Measurements from ENCODE around the gene LSAMP. TPM values are rescaled to one million over a fixed set of nuclear protein-coding genes. Genes with fewer than 3 reads are reported as not detected.

LSAMP gene
- total and polyA plus RNA-seq, 2 of the 4 experiments (the other 2 are of a cell fraction): 7.9 to 8.0 TPM

- Histone ChIP-seq H3K79me1 (ENCODE audit: low read depth in 1 of 2, low read length in 2 of 2) (no peaks in the 10 kb centered on the region), H3K4me1 (ENCODE audit: control insufficient read depth, insufficient read depth, low read length) (no peaks in the 10 kb centered on the region), H4K91ac (ENCODE audit: insufficient read depth, low read depth, low read length) (no peak overlapping the region), H3K27ac (ENCODE audit: insufficient read depth, low read length) (no peak overlapping the region), H4K20me1 (ENCODE audit: insufficient read depth, low read length) (no peaks in the 10 kb centered on the region), H4K8ac (ENCODE audit: low read depth in 2 of 2, low read length in 2 of 2) (no peak overlapping the region), H2AFZ (replicated peaks; ENCODE audit: low read length, poor library complexity) (no peak overlapping the region), H3K4ac (ENCODE audit: low read depth, low read length) (no peak overlapping the region), H4K5ac (ENCODE audit: low read depth, low read length) (no peak overlapping the region), H3K56ac (ENCODE audit: extremely low read depth, insufficient read depth, low read length) (no peak overlapping the region), H3K9me3 (ENCODE audit: control insufficient read depth, insufficient read depth, low read length) (no peaks in the 10 kb centered on the region), H2AK5ac (ENCODE audit: low read depth, low read length) (no peak overlapping the region), H3K23ac (ENCODE audit: low read depth, low read length) (no peak overlapping the region), H3K36me3 (ENCODE audit: control insufficient read depth, insufficient read depth, low read length) (no peaks in the 10 kb centered on the region), H3K9ac (ENCODE audit: low read depth, low read length) (no peak overlapping the region), H2AK9ac (replicated peaks; ENCODE audit: low read depth, low read length, poor library complexity) (no peak overlapping the region), H2BK120ac (ENCODE audit: low read depth, low read length) (no peak overlapping the region), H3K18ac (ENCODE audit: low read depth, low read length) (no peak overlapping the region), H3K14ac (replicated peaks; ENCODE audit: low read depth, low read length) (no peak overlapping the region), H3K27me3 (ENCODE audit: control insufficient read depth, insufficient read depth, low read length) (no peaks in the 10 kb centered on the region), H3K4me2 (ENCODE audit: low read depth, low read length) (no peak overlapping the region), H2BK15ac (ENCODE audit: low read depth, low read length) (no peak overlapping the region), H3K9me1 (ENCODE audit: insufficient read depth, low read length) (no peaks in the 10 kb centered on the region), H2BK20ac (ENCODE audit: low read depth, low read length) (no peak overlapping the region), H3K4me3 (ENCODE audit: insufficient read depth, low read depth, low read length) (no peak overlapping the region), H2BK5ac (ENCODE audit: low read depth, low read length, poor library complexity, severe bottlenecking) (no peak overlapping the region)
- CTCF ChIA-PET: interaction anchor here (0.6 kb wide), 1 partner anchor 28 kb away, joined by 6 read pairs; no protein-coding TSS in a partner anchor
- in situ Hi-C loops (cut with MboI; ENCODE audit: low sequenced_read_pairs) (no loop called here), dilution Hi-C loops (cut with HindIII; ENCODE audit: low sequenced_read_pairs, unreplicated experiment) (no loop called here), intact Hi-C loops (cut with micrococcal nuclease) (no loop called here)
- DNase-seq: peak; percentile 42
- no CpG with 5 or more reads among the region's 2 CpGs for WGBS, 2 experiments (ENCODE audit: extremely low coverage in 2 of 2, insufficient read length in 1 of 2)
- POLR2A ChIA-PET (ENCODE audit: unreplicated experiment): no interaction called here
- BruUV-seq (replicated peaks): no TSS peak
- no peak for TF ChIP-seq FOS (IDR thresholded peaks at IDR 0.05; ENCODE audit: low read depth, low read length)
- no peak for TF ChIP-seq MAFK (IDR thresholded peaks at IDR 0.05; ENCODE audit: low read depth, low read length)
- TF ChIP-seq RFX5 (IDR thresholded peaks at IDR 0.05; ENCODE audit: low read depth, low read length): no peak
- TF ChIP-seq ELK1 (IDR thresholded peaks at IDR 0.05; ENCODE audit: borderline replicate concordance, low read depth, low read length): no peak
- TF ChIP-seq USF2 (IDR thresholded peaks at IDR 0.05; ENCODE audit: low read depth, low read length): no peak
- TF ChIP-seq RCOR1 (IDR thresholded peaks at IDR 0.05; ENCODE audit: insufficient replicate concordance, low read length): no peak
- TF ChIP-seq CEBPB (IDR thresholded peaks at IDR 0.05; ENCODE audit: low read depth, low read length): peak; percentile 41; the same call in 1 of the 2 replicates
- no peak for TF ChIP-seq MXI1 (IDR thresholded peaks at IDR 0.05; ENCODE audit: borderline replicate concordance, low read depth, low read length)
- ATAC-seq (ENCODE audit: low read depth): peak; percentile 44; the same call in 1 of the 2 replicates
Measured at GRCh38 chr3:116112696-116113095, 332.6 kb downstream of the LSAMP start.
